CD4-positive, alpha-beta T cell treated with Interleukin-17A for 4 hours (primary cell): Measurements from ENCODE around the gene MGMT.

Source experiments
- DNase-seq: peaks from one replicate; pipeline ENCODE4 v3.0.0-alpha.2; 2020; ENCODE audit warnings: mixed read lengths

Gene MGMT

DNA sequence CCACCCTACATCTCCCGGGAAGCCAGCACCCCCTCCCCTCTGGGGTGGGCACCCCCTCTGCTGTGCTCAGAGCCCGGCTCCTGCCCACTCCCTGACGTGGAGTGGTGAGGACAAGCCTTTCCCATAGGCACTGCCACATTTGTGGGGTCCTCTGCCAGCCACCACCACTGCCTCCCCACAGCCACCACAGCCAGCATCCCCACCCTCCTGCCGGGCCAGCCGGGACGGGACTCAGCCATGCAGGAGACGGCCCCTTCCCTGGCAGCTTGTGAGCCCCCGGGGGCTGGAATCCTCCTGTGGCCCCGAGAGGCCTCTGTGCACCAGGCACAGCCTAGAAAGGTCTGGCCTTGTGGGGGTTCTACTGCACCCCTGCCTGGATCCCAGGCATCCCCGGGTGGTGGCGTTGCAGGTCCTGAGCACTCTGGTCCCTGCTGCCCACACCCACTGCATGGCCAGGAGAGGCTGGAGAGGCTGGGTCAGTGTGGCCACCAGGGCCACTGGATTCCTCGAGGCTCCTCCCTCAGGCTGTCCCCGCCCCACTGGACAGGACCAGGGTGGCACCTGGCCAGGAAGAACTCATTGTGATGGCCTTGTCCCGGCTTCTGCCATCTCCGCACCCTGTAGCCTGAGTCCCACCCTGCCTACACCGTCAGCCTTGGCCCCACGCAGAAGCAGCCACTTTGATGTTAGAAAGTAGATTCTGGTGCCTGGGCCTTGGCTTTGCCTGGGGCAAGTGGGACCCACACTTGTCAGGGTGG is 349.0 kb downstream of the MGMT start:
- no peak for DNase-seq

GRCh38 chr10:129816656-129817045 is 349.6 kb downstream of the MGMT start:
- no peak for DNase-seq
